ENCODE data around the gene ANKRD11. TPM values are rescaled to one million over a fixed set of nuclear protein-coding genes. Genes with fewer than 3 reads are reported as not detected.

ANKRD11 gene
- total and polyA plus RNA-seq, 2 donors = 51.2 to 73.3 TPM

DNA sequence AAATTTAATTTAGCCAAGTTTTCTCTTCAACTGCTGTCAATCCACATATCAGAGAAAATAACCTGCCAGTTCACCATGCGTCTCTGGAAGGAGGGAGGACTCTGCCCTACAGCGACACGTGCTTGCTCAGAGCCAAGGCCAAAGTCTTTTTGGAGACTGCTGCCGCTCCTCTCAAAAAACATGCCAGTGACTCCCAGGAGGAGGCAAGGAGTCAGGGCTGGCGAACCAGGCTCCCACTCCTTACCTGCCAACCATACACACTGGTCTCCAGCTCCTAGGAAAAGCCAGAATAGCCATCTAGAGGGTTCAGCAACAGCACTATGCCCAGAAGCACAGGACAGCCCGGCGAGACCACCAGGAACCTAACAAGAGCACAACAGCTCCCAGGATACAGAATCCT is 73.0 kb downstream of the ANKRD11 start:
- DNase-seq (ENCODE audit: extremely low spot score) = no peak
- no peak overlapping the region for H3K4me3 ChIP-seq (ENCODE audit: low read depth, low read length)
- H3K27ac ChIP-seq (ENCODE audit: low read depth) = no peak overlapping the region
- H3K4me1 ChIP-seq (ENCODE audit: insufficient read depth) = peaks cover 1% of the 10 kb centered on the region
- WGBS = 88% methylated on average over 7 of the region's 7 CpGs
- H3K36me3 ChIP-seq (ENCODE audit: insufficient read depth) = no peaks in the 10 kb centered on the region

DNA sequence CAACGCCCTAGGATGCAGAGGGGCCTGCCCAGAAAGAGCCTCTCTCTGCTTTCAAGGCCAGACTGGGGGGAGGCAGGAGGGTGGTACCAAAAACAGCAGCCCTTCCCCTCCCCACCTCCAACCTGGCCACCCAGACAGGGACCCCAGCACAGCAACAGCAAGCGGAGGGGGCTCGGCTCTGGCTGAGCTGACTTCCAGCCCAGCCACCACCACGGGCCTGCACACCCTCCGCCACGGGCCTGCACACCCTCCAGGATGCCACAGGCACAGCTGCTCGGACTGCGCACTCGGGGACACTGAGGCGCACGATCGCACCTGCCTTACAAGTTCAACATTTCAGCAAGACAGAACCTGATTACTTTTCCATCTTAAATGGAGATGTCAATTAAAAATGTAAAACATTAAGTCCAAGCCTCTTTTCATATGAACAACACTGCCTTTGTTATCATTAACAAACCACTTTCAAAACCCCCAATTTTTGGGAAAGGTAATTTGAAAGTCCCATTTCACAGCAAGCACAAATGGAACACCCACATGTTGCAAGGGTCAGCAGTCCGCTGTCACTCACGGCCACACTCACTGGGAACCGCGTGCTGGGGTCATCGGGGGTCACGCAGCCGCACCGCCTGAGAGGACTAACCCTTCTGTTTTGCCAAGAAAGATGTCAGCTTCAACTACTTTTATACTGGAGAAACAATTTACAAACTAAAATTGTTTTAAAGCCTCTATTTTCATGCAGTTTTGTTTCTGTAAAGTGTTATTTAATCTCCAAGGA is 76.4 kb downstream of the ANKRD11 start:
- Histone ChIP-seq H3K27ac (ENCODE audit: low read depth) (no peak overlapping the region), H3K36me3 (ENCODE audit: insufficient read depth) (no peaks in the 10 kb centered on the region), H3K4me1 (ENCODE audit: insufficient read depth) (peaks cover 2% of the 10 kb centered on the region), H3K4me3 (ENCODE audit: low read depth, low read length) (no peak overlapping the region)
- DNase-seq (ENCODE audit: extremely low spot score) = no peak
- WGBS = 80% methylated on average over 20 of the region's 20 CpGs

- Histone ChIP-seq H3K4me3 (ENCODE audit: low read depth, low read length) (no peak overlapping the region), H3K27ac (ENCODE audit: low read depth) (no peak overlapping the region), H3K4me1 (ENCODE audit: insufficient read depth) (peaks cover 2% of the 10 kb centered on the region), H3K36me3 (ENCODE audit: insufficient read depth) (no peaks in the 10 kb centered on the region)
- no peak for DNase-seq (ENCODE audit: extremely low spot score)
- WGBS = 56% methylated on average over 4 of the region's 4 CpGs
These were observed 77.5 kb downstream of the ANKRD11 start for GRCh38 chr16:89412811-89413210.

- Histone ChIP-seq H3K27ac (ENCODE audit: low read depth) (no peak overlapping the region), H3K36me3 (ENCODE audit: insufficient read depth) (no peaks in the 10 kb centered on the region), H3K4me3 (ENCODE audit: low read depth, low read length) (no peak overlapping the region), H3K4me1 (ENCODE audit: insufficient read depth) (peaks cover 2% of the 10 kb centered on the region)
- WGBS = 61% methylated on average over 10 of the region's 10 CpGs
- DNase-seq (ENCODE audit: extremely low spot score) = no peak
These were observed 79.0 kb downstream of the ANKRD11 start for GRCh38 chr16:89411335-89411850.

DNA sequence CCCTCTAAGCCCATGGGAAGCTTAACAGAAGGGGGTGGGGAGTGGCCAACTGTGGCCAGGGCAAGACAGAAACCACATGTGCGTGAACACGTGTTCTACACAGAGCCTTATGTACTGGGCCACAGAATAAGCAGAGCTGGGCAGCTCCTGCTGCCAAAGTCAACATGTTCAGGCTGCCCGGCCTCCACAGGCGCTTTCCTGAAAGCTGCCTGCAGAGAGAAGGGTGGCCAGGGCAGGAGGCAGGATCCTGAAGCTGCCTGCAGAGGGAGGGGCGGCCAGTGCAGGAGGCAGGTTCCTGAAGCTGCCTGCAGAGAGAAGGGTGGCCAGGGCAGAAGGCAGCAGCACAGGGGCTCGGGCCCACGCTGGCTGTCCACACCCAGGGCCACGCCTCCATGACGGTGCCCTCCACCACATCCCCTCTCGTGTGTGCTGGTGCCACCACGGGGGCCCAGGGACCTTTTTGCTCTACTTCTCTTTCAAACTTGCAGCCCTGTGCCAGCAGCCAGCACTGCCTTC is 79.5 kb downstream of the ANKRD11 start:
- H3K4me3 ChIP-seq (ENCODE audit: low read depth, low read length) = no peak overlapping the region
- WGBS = 29% methylated on average over 11 of the region's 11 CpGs
- no peak overlapping the region for H3K27ac ChIP-seq (ENCODE audit: low read depth)
- DNase-seq (ENCODE audit: extremely low spot score) = no peak
- H3K4me1 ChIP-seq (ENCODE audit: insufficient read depth) = peaks cover 2% of the 10 kb centered on the region
- H3K36me3 ChIP-seq (ENCODE audit: insufficient read depth) = no peaks in the 10 kb centered on the region

DNA sequence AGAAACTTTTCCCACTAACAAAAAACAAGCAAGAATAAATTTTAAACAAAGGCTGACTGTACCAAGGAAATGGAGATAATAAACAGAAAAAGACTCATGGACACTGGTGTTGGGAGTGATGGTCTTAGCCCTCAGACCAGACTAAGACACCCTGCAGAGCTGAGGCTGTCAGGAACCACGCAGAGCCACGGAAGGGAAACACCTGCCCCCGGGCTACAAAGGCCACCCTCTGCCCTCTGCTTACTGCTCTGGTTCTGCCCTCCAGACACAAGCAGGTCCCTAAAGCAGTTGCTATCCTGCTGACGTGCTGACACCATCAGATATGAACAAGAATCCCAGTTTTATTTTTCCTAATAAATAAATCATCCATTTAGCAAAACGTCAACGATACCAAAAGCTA is 80.0 kb downstream of the ANKRD11 start:
- Histone ChIP-seq H3K4me1 (ENCODE audit: insufficient read depth) (peaks cover 2% of the 10 kb centered on the region), H3K36me3 (ENCODE audit: insufficient read depth) (no peaks in the 10 kb centered on the region), H3K27ac (ENCODE audit: low read depth) (no peak overlapping the region), H3K4me3 (ENCODE audit: low read depth, low read length) (no peak overlapping the region)
- WGBS = 35% methylated on average over 6 of the region's 6 CpGs
- no peak for DNase-seq (ENCODE audit: extremely low spot score)

- Histone ChIP-seq H3K27ac (ENCODE audit: low read depth) (no peak overlapping the region), H3K4me1 (ENCODE audit: insufficient read depth) (peaks cover 2% of the 10 kb centered on the region), H3K36me3 (ENCODE audit: insufficient read depth) (no peaks in the 10 kb centered on the region), H3K4me3 (ENCODE audit: low read depth, low read length) (no peak overlapping the region)
- no peak for DNase-seq (ENCODE audit: extremely low spot score)
- 66% methylated on average over 13 of the region's 13 CpGs for WGBS
These were observed 81.1 kb downstream of the ANKRD11 start for GRCh38 chr16:89409161-89409711.

GRCh38 chr16:89408315-89408714 is 82.0 kb downstream of the ANKRD11 start:
- no peak for DNase-seq (ENCODE audit: extremely low spot score)
- H3K27ac ChIP-seq (ENCODE audit: low read depth) = no peak overlapping the region
- peaks cover 2% of the 10 kb centered on the region for H3K4me1 ChIP-seq (ENCODE audit: insufficient read depth)
- 70% methylated on average over 12 of the region's 12 CpGs for WGBS
- no peak overlapping the region for H3K4me3 ChIP-seq (ENCODE audit: low read depth, low read length)
- no peaks in the 10 kb centered on the region for H3K36me3 ChIP-seq (ENCODE audit: insufficient read depth)

GRCh38 chr16:89407925-89408300 is 82.4 kb downstream of the ANKRD11 start:
- no peak overlapping the region for H3K27ac ChIP-seq (ENCODE audit: low read depth)
- no peaks in the 10 kb centered on the region for H3K36me3 ChIP-seq (ENCODE audit: insufficient read depth)
- peaks cover 2% of the 10 kb centered on the region for H3K4me1 ChIP-seq (ENCODE audit: insufficient read depth)
- DNase-seq (ENCODE audit: extremely low spot score) = no peak
- H3K4me3 ChIP-seq (ENCODE audit: low read depth, low read length) = no peak overlapping the region
- 69% methylated on average over 5 of the region's 5 CpGs for WGBS

- no peak for DNase-seq (ENCODE audit: extremely low spot score)
- H3K4me3 ChIP-seq (ENCODE audit: low read depth, low read length) = no peak overlapping the region
- peaks cover 1% of the 10 kb centered on the region for H3K4me1 ChIP-seq (ENCODE audit: insufficient read depth)
- WGBS = 57% methylated on average over 17 of the region's 17 CpGs
- H3K36me3 ChIP-seq (ENCODE audit: insufficient read depth) = no peaks in the 10 kb centered on the region
- no peak overlapping the region for H3K27ac ChIP-seq (ENCODE audit: low read depth)
These were observed 83.0 kb downstream of the ANKRD11 start for GRCh38 chr16:89407282-89407924.

DNA sequence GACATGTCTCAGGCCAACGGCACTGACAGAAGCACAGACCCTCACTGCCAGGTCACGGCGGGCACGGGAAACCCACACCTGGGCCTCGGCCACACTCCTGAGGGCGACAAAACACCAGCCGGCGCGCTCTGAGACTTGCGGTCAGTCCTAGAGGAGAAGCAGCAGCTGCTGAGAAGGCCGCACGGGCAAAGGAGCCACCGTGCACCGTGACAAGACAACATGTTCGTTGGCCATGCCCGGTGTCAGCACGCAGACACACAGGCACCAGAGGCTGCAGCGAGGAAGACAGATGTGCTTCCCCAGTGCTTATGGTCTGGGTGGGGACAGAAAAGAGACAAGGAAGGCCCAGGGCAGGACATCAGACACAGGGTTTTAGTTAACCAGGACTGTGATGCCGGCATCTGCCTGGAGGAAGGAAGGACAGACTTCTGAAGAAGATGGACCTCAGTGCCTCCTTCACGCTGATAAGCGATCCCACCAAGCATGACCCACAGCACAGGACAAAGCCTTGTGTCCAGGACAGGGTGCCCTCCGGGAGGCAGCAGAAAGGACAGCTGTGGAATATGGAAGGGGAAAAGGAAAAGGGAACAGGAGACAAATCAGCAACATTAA is 84.0 kb downstream of the ANKRD11 start:
- Histone ChIP-seq H3K4me1 (ENCODE audit: insufficient read depth) (peaks cover 1% of the 10 kb centered on the region), H3K4me3 (ENCODE audit: low read depth, low read length) (no peak overlapping the region), H3K36me3 (ENCODE audit: insufficient read depth) (no peaks in the 10 kb centered on the region), H3K27ac (ENCODE audit: low read depth) (no peak overlapping the region)
- no peak for DNase-seq (ENCODE audit: extremely low spot score)
- whole genome bisulfite sequencing = 80% methylated on average over 22 of the region's 22 CpGs

DNA sequence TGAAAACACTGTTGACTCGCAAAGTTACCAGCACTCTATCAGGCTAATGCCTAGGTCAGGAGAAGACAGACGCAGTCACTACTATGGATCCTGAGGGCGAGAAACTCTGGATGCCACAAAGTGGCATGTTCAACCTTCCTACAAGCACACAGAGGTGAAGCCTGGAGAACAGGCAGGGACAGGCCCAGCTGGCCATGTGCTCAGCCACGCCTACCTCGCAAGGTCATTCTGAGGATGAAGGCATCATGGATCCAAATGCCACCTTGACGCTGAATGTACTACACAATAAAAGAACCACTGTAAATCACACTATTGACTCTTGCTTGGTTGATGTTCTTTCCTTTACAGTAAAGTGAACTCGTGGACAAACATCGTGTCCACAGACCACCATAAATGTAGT is 85.8 kb downstream of the ANKRD11 start:
- H3K4me1 ChIP-seq (ENCODE audit: insufficient read depth) = peaks cover 1% of the 10 kb centered on the region
- no peak overlapping the region for H3K27ac ChIP-seq (ENCODE audit: low read depth)
- 90% methylated on average over 8 of the region's 8 CpGs for WGBS
- H3K4me3 ChIP-seq (ENCODE audit: low read depth, low read length) = no peak overlapping the region
- H3K36me3 ChIP-seq (ENCODE audit: insufficient read depth) = no peaks in the 10 kb centered on the region
- no peak for DNase-seq (ENCODE audit: extremely low spot score)

DNA sequence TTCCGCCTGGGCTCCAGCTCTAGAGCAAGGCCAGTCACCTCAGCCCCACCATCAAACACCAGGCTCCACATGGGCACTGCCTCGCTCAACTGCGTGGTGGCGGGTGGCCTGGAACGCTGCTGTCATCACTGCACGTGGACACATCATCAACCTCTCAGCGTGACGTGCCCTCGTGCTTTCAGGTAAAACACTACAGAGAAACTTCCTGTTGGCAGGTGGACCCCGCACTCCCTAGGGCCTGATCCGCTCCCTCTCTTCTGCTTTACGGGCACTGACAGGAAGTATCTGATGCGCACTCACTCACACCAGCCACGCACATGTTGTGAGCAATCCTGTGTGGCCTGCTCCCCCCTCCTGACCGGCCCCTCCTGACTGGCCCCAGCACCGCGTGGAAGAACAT is 87.4 kb downstream of the ANKRD11 start:
- no peak overlapping the region for H3K27ac ChIP-seq (ENCODE audit: low read depth)
- no peak for DNase-seq (ENCODE audit: extremely low spot score)
- WGBS = 75% methylated on average over 17 of the region's 17 CpGs
- no peak overlapping the region for H3K4me3 ChIP-seq (ENCODE audit: low read depth, low read length)
- H3K4me1 ChIP-seq (ENCODE audit: insufficient read depth) = peaks cover 1% of the 10 kb centered on the region
- no peaks in the 10 kb centered on the region for H3K36me3 ChIP-seq (ENCODE audit: insufficient read depth)
